ENCODE results near the gene NR3C1.

The NR3C1 gene

GRCh38 chr5:143428738-143429420 is 25.4 kb upstream of the NR3C1 start:
- Mint-ChIP-seq H3K9me3 (no peaks in the 10 kb centered on the region), H3K4me3 (no peak overlapping the region), H3K27me3 (ENCODE audit: low read depth) (peaks cover 9% of the 10 kb centered on the region), H3K4me1 (peaks cover 5% of the 10 kb centered on the region), H3K27ac (no peak overlapping the region), H3K36me3 (ENCODE audit: low read depth) (no peaks in the 10 kb centered on the region)
- no peak for TF ChIP-seq CTCF (IDR thresholded peaks at IDR 0.05; ENCODE audit: unreplicated experiment in 3 of 3)

- no peak for TF ChIP-seq CTCF (IDR thresholded peaks at IDR 0.05; ENCODE audit: unreplicated experiment in 3 of 3)
Observed at GRCh38 chr5:143428155-143428554, 24.7 kb upstream of the NR3C1 start.

GRCh38 chr5:143427122-143427735 is 23.7 kb upstream of the NR3C1 start:
- no peak for TF ChIP-seq CTCF (IDR thresholded peaks at IDR 0.05; ENCODE audit: unreplicated experiment in 3 of 3)
- Mint-ChIP-seq H3K9me3 (no peaks in the 10 kb centered on the region), H3K36me3 (ENCODE audit: low read depth) (no peaks in the 10 kb centered on the region), H3K27ac (peak overlapping the region in 1 of 3 experiments; percentile 44), H3K4me3 (no peak overlapping the region), H3K27me3 (ENCODE audit: low read depth) (peaks cover 9% of the 10 kb centered on the region), H3K4me1 (peaks cover 5% of the 10 kb centered on the region)

More at GRCh38 chr5:143428155-143428554, 24.7 kb upstream of the NR3C1 start:
- Mint-ChIP-seq H3K9me3 (no peaks in the 10 kb centered on the region), H3K4me3 (no peak overlapping the region), H3K36me3 (ENCODE audit: low read depth) (no peaks in the 10 kb centered on the region), H3K27ac (no peak overlapping the region), H3K4me1 (peaks cover 5% of the 10 kb centered on the region), H3K27me3 (ENCODE audit: low read depth) (peaks cover 9% of the 10 kb centered on the region)

GRCh38 chr5:143426437-143426991 is 23.0 kb upstream of the NR3C1 start:
- Mint-ChIP-seq H3K9me3 (no peaks in the 10 kb centered on the region), H3K4me1 (peaks cover 5% of the 10 kb centered on the region), H3K4me3 (no peak overlapping the region), H3K27me3 (ENCODE audit: low read depth) (peaks cover 4% of the 10 kb centered on the region), H3K36me3 (ENCODE audit: low read depth) (no peaks in the 10 kb centered on the region), H3K27ac (peak overlapping the region in 1 of 3 experiments; percentile 44)
- TF ChIP-seq CTCF (IDR thresholded peaks at IDR 0.05; ENCODE audit: unreplicated experiment in 3 of 3) = no peak

GRCh38 chr5:143425835-143426234 is 22.3 kb upstream of the NR3C1 start:
- peaks cover 5% of the 10 kb centered on the region for H3K4me1 Mint-ChIP-seq

More at GRCh38 chr5:143425835-143426234, 22.3 kb upstream of the NR3C1 start:
- H3K4me3 Mint-ChIP-seq = no peak overlapping the region
- H3K9me3 Mint-ChIP-seq = no peaks in the 10 kb centered on the region
- H3K36me3 Mint-ChIP-seq (ENCODE audit: low read depth) = no peaks in the 10 kb centered on the region
- no peak overlapping the region for H3K27ac Mint-ChIP-seq
- H3K27me3 Mint-ChIP-seq (ENCODE audit: low read depth) = peaks cover 4% of the 10 kb centered on the region
- TF ChIP-seq CTCF (IDR thresholded peaks at IDR 0.05; ENCODE audit: unreplicated experiment in 3 of 3) = no peak
